Measurements from ENCODE around the gene SELENOP. TPM values are rescaled to one million over a fixed set of nuclear protein-coding genes. Genes with fewer than 3 reads are reported as not detected.

SELENOP gene
- total and polyA plus RNA-seq, 9 of the 15 experiments (the other 6 are each of a cell fraction or from before 2014, with no cell fraction given) = 3.2 to 6.3 (median 4.5) TPM

DNA sequence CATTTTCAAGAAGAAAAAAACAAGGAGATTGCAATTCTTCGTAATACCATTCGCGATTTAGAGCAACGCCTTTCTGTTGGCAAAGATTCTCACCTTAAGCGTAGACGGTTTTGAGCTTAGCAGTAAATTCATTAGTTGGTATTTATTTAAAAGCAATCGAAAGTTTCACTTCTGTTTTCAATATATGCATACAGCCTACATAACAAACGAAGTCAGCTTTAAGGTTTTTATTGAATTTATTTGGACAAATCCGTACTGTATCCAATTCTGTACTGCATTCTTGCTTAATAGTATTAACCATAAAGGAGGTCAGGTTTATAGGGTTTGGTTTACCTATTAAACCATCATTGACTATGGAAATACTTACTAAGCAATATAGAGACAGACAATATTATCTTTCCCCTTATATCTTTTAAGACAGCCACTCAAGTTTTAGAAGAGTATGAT, 12.0 kb downstream of the SELENOP start:
- in situ Hi-C loops (cut with MboI) = no loop called here
- POLR2A ChIA-PET = interaction anchor here (1.6 kb wide), 1 partner anchor 33 kb away, joined by 4 read pairs; no protein-coding TSS in a partner anchor

More for the DNA sequence above, 12.0 kb downstream of the SELENOP start:
- WGBS (ENCODE audit: insufficient coverage, low coverage, missing lambda C conversion rate) = 45% methylated on average over 9 of the region's 9 CpGs
- Histone ChIP-seq H3K4me3 (no peak overlapping the region), H3K4me2 (ENCODE audit: insufficient read depth, low read length) (no peak overlapping the region), H3K9me1 (ENCODE audit: control insufficient read depth, insufficient read depth, low read length) (no peaks in the 10 kb centered on the region), H3K27me3 (ENCODE audit: control insufficient read depth in 2 of 2, insufficient read depth in 2 of 2, low read length in 2 of 2) (no peaks in the 10 kb centered on the region), H3K79me2 (ENCODE audit: control insufficient read depth, insufficient read depth, low read length) (no peaks in the 10 kb centered on the region), H3K36me3 (ENCODE audit: control insufficient read depth, insufficient read depth, low read length) (no peaks in the 10 kb centered on the region), H3K9ac (ENCODE audit: insufficient read depth in 1 of 2, low read depth in 2 of 2, low read length in 2 of 2) (no peak overlapping the region), H2AFZ (ENCODE audit: low read depth, low read length) (no peak overlapping the region), H3K27ac (ENCODE audit: extremely low read depth, low read depth, low read length) (no peak overlapping the region), H4K20me1 (replicated peaks; ENCODE audit: control insufficient read depth, insufficient read depth, low read length) (no peaks in the 10 kb centered on the region), H3K4me1 (replicated peaks in 1 of 2; ENCODE audit: control insufficient read depth in 2 of 2, insufficient read depth in 2 of 2, low read length in 2 of 2) (no peaks in the 10 kb centered on the region), H3K9me3 (replicated peaks; ENCODE audit: control insufficient read depth, insufficient read depth, low read depth, low read length) (no peaks in the 10 kb centered on the region)
- CTCF ChIA-PET (ENCODE audit: low intra/inter-chr PET ratio) = no interaction called here
- ATAC-seq (no peak), FAIRE-seq (no peak), DNase-seq (ENCODE audit: extremely low read depth in 1 of 4, low spot score in 3 of 4) (no peak)
- TF ChIP-seq TAF15 (IDR thresholded peaks at IDR 0.05; ENCODE audit: low read depth, low read length) = no peak
- TF ChIP-seq CBX2 (IDR thresholded peaks at IDR 0.05; ENCODE audit: insufficient read depth, low read length, poor library complexity, severe bottlenecking) = no peak
- no peak for TF ChIP-seq ZBTB8A (IDR thresholded peaks at IDR 0.05; ENCODE audit: partially characterized antibody)
- TF ChIP-seq, protein P1, sequence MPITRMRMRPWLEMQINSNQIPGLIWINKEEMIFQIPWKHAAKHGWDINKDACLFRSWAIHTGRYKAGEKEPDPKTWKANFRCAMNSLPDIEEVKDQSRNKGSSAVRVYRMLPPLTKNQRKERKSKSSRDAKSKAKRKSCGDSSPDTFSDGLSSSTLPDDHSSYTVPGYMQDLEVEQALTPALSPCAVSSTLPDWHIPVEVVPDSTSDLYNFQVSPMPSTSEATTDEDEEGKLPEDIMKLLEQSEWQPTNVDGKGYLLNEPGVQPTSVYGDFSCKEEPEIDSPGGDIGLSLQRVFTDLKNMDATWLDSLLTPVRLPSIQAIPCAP (CRISPR knock-in tag; IDR thresholded peaks at IDR 0.05; ENCODE audit: borderline replicate concordance) = no peak
- TF ChIP-seq MCM5 (IDR thresholded peaks at IDR 0.05; ENCODE audit: low read depth) = no peak
- TF ChIP-seq, protein P2, sequence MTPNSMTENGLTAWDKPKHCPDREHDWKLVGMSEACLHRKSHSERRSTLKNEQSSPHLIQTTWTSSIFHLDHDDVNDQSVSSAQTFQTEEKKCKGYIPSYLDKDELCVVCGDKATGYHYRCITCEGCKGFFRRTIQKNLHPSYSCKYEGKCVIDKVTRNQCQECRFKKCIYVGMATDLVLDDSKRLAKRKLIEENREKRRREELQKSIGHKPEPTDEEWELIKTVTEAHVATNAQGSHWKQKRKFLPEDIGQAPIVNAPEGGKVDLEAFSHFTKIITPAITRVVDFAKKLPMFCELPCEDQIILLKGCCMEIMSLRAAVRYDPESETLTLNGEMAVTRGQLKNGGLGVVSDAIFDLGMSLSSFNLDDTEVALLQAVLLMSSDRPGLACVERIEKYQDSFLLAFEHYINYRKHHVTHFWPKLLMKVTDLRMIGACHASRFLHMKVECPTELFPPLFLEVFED (CRISPR knock-in tag; conservative IDR thresholded peaks at IDR 0.05) = no peak
- TF ChIP-seq BCOR (IDR thresholded peaks at IDR 0.05) = no peak
- TF ChIP-seq PHF21A (IDR thresholded peaks at IDR 0.05; ENCODE audit: borderline replicate concordance, low read depth) = no peak
- TF ChIP-seq ILF3 (IDR thresholded peaks at IDR 0.05; ENCODE audit: borderline replicate concordance) = no peak
- TF ChIP-seq SIX5 (IDR thresholded peaks at IDR 0.05; ENCODE audit: borderline replicate concordance in 1 of 2, insufficient read depth in 1 of 2, low read depth in 1 of 2, low read length in 2 of 2) = no peak
- intact Hi-C loops (cut with micrococcal nuclease) = no loop called here
- TSS peak; percentile 37 for BruUV-seq (replicated peaks)

Measured in K562 (cell line).